ENCODE measurements around the gene ZNF460.

GRCh38 chr19:57314146-57314545 is 33.9 kb downstream of the ZNF460 start:
- TF ChIP-seq CTCF (conservative IDR thresholded peaks at IDR 0.05) (no peak), ZFX (IDR thresholded peaks at IDR 0.05) (no peak)

Data from C4-2B (cell line).